ENCODE measurements around the gene TSPAN1. TPM values are rescaled to one million over a fixed set of nuclear protein-coding genes. Genes with fewer than 3 reads are reported as not detected.
A peak's percentile ranks its signal among the peaks of the same experiment; 100 is the strongest.

TSPAN1 gene
- total RNA-seq, 4 donors from 2014 or later = 3.0 to 8.6 (median 5.6) TPM

GRCh38 chr1:46160212-46160611, 14.7 kb upstream of the TSPAN1 start:
- Histone ChIP-seq H3K9me3 (no peaks in the 10 kb centered on the region), H3K4me1 (no peaks in the 10 kb centered on the region), H3K4me3 (no peak overlapping the region), H3K36me3 (no peaks in the 10 kb centered on the region), H3K27ac (no peak overlapping the region), H3K27me3 (no peaks in the 10 kb centered on the region)
- DNase-seq (ENCODE audit: low spot score in 2 of 2) = no peak
- no peak for TF ChIP-seq EP300 (IDR thresholded peaks at IDR 0.05)
- TF ChIP-seq CTCF (IDR thresholded peaks at IDR 0.05) = no peak
- no peak for TF ChIP-seq POLR2A (IDR thresholded peaks at IDR 0.05)
- WGBS, 2 donors = 85 to 93% methylated on average over 1 of the region's 1 CpG

GRCh38 chr1:46166521-46167462, 8.1 kb upstream of the TSPAN1 start:
- no peaks in the 10 kb centered on the region for H3K9me3 ChIP-seq
- 13 to 17% methylated on average over 46 to 47 of the region's 47 CpGs for WGBS, 2 donors
- H3K27ac ChIP-seq = peak overlapping the region in 2 of 4 donors; percentile 57 to 65
- no peak for DNase-seq (ENCODE audit: low spot score in 2 of 2)
- H3K4me3 ChIP-seq = peak overlapping the region; percentile 9 to 52 (median 44)
- H3K4me1 ChIP-seq = peaks cover 0 to 13% (median 0%) of the 10 kb centered on the region in 4 donors
- H3K36me3 ChIP-seq = no peaks in the 10 kb centered on the region
- TF ChIP-seq CTCF (IDR thresholded peaks at IDR 0.05) (no peak), EP300 (IDR thresholded peaks at IDR 0.05) (peak; percentile 35 to 40)
- peaks cover 0 to 16% of the 10 kb centered on the region in 2 donors for H3K27me3 ChIP-seq

DNA sequence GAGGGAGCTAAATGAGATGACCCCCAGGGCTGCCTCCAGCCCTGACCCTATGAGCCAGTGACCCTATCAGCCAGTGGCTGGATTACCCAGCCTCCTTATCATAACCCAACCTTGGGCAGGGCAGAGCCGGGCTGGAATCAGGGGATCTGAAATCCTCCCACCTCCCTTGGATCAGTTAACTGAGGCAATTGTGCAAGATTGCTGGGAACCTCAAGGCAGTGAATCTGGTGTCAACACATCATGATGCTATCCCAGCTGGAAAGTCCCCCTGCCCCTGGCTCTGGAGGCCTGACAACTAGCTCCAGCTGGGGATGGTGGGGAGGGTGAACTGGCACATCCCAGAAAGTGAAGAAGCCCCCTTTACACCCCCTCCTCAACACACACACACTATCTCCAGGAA, 6.4 kb upstream of the TSPAN1 start:
- Histone ChIP-seq H3K9me3 (no peaks in the 10 kb centered on the region), H3K4me3 (no peak overlapping the region), H3K36me3 (no peaks in the 10 kb centered on the region), H3K4me1 (peaks cover 0 to 19% (median 3%) of the 10 kb centered on the region in 4 donors), H3K27ac (peak overlapping the region in 1 of 4 donors; percentile 12), H3K27me3 (peaks cover 0 to 16% of the 10 kb centered on the region in 2 donors)
- TF ChIP-seq POLR2A (IDR thresholded peaks at IDR 0.05) (no peak), CTCF (IDR thresholded peaks at IDR 0.05) (no peak), EP300 (IDR thresholded peaks at IDR 0.05) (no peak)
- no CpG with 5 or more reads among the region's 1 CpG for WGBS, 2 donors
- no peak for DNase-seq (ENCODE audit: low spot score in 2 of 2)

DNA sequence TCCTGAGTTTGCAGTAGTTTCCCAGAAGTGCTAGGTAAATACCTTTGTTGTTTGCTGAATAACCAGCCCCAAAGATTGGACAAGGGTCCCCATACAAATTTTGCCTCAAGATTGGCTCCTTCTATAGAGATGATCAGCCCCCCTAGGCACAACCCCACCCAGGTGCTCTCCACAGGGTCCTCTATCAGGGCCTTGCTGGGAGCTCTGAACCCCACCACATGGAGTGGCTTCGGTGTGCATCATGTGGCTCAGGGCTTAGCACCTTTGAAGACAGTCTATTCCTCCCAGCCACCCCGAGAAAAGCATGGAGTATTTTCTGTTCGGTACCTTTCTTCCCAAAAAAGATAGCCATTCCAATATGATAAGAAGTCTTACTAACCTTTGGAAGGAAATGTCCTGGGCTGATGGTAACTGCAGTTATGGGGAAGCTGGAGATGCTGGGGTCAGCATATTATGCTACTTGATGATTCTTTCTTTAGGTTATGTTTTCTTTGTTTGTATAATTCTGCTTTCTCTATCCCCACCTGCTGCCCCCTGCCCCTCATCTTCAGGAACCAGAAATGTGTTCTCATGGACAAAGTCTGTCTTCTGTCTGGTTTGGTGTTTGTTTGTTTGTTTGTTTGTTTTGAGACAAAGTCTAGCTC, 5.0 kb upstream of the TSPAN1 start:
- TF ChIP-seq CTCF (IDR thresholded peaks at IDR 0.05) (no peak), POLR2A (IDR thresholded peaks at IDR 0.05) (no peak), EP300 (IDR thresholded peaks at IDR 0.05) (no peak)
- Histone ChIP-seq H3K27me3 (peaks cover 0 to 16% of the 10 kb centered on the region in 2 donors), H3K4me1 (peaks cover 0 to 34% (median 13%) of the 10 kb centered on the region in 4 donors), H3K27ac (no peak overlapping the region), H3K4me3 (no peak overlapping the region), H3K9me3 (no peaks in the 10 kb centered on the region), H3K36me3 (no peaks in the 10 kb centered on the region)
- no peak for DNase-seq (ENCODE audit: low spot score in 2 of 2)
- WGBS, 2 donors = 88 to 98% methylated on average over 3 of the region's 3 CpGs

GRCh38 chr1:46171351-46171750, 3.5 kb upstream of the TSPAN1 start:
- Histone ChIP-seq H3K36me3 (no peaks in the 10 kb centered on the region), H3K4me1 (peaks cover 0 to 40% (median 15%) of the 10 kb centered on the region in 4 donors), H3K4me3 (no peak overlapping the region), H3K9me3 (no peaks in the 10 kb centered on the region), H3K27me3 (peaks cover 0 to 13% of the 10 kb centered on the region in 2 donors), H3K27ac (peak overlapping the region in 1 of 4 donors; percentile 34)
- WGBS, 2 donors = 68 to 73% methylated on average over 8 of the region's 8 CpGs
- no peak for TF ChIP-seq CTCF (IDR thresholded peaks at IDR 0.05)
- TF ChIP-seq POLR2A (IDR thresholded peaks at IDR 0.05) = no peak
- TF ChIP-seq EP300 (IDR thresholded peaks at IDR 0.05) = no peak
- no peak for DNase-seq (ENCODE audit: low spot score in 2 of 2)
